AG04449 (cell line): ENCODE results near the gene BCKDK.

Experiments
- CTCF ChIA-PET: fragments of 350-600 bp; formaldehyde crosslinking; extraction: SDS; loops from one replicate; lab custom pipeline; 2021; ENCODE audit warnings: antibody characterized with exemption; lab: Yijun Ruan, JAX
- POLR2A ChIA-PET: fragments of 400-600, 350-600 bp; formaldehyde crosslinking; extraction: SDS; loops from one replicate; lab custom pipeline; 2020; ENCODE audit warnings: antibody characterized with exemption, inconsistent platforms; lab: Yijun Ruan, JAX
- DNase-seq: peaks from one replicate; pipeline ENCODE4 v3.0.0-alpha.2; 2010; ENCODE audit warnings: low read depth, low spot score
- H3K4me3 ChIP-seq: 2 replicates; pipeline ENCODE4 v1.5.1; 2011; ENCODE audit warnings: low read depth, mild to moderate bottlenecking, control low read depth, low read length
- CTCF ChIP-seq: IDR thresholded peaks from one replicate; pipeline ENCODE4 v1.5.1; 2011; ENCODE audit warnings: mild to moderate bottlenecking, moderate library complexity, low read length, control low read depth, inconsistent platforms; ENCODE audit not compliant: insufficient read depth; ENCODE audit errors: missing control alignments

Gene BCKDK

GRCh38 chr16:31063843-31064611 is 44.2 kb upstream of the BCKDK start:
- no peak for DNase-seq
- H3K4me3 ChIP-seq, result no peak overlapping the region
- no peak for TF ChIP-seq CTCF
- ChIA-PET CTCF (interaction anchor here (0.6 to 3.0 kb wide), 4 partner anchors 8 to 81 kb away, joined by 3 to 16 read pairs (median 4); partner anchors contain the start of gene HSD3B7), POLR2A (interaction anchor here (0.9 to 1.9 kb wide), 8 partner anchors 9 to 116 kb away, joined by 3 to 28 read pairs (median 4); partner anchors contain the start of genes FUS, HSD3B7, ZNF646 and ZNF668)

- ChIA-PET CTCF (interaction anchor here (3.0 kb wide), 1 partner anchor 80 kb away, joined by 16 read pairs; the partner anchor contains the start of gene HSD3B7), POLR2A (interaction anchor here (0.6 to 1.9 kb wide), 9 partner anchors 9 to 140 kb away, joined by 3 to 28 read pairs (median 4); partner anchors contain the start of genes FUS, HSD3B7, ZNF646 and ZNF668)
- no peak for TF ChIP-seq CTCF
- no peak overlapping the region for H3K4me3 ChIP-seq
- peak; percentile 82 for DNase-seq
Measured at GRCh38 chr16:31064882-31065461, 43.2 kb upstream of the BCKDK start.

- DNase-seq, result no peak
- H3K4me3 ChIP-seq, result no peak overlapping the region
- no peak for TF ChIP-seq CTCF
- ChIA-PET POLR2A (interaction anchor here (0.6 kb wide), 1 partner anchor 44 kb away, joined by 3 read pairs; no protein-coding TSS in a partner anchor), CTCF (interaction anchor here (0.9 kb wide), 1 partner anchor 83 kb away, joined by 3 read pairs; no protein-coding TSS in a partner anchor)
Measured at GRCh38 chr16:31067342-31067741, 40.8 kb upstream of the BCKDK start.

- ChIA-PET CTCF (interaction anchor here (0.9 to 4.2 kb wide), 5 partner anchors 9 to 109 kb away, joined by 3 to 40 read pairs (median 3); partner anchors contain the start of gene HSD3B7), POLR2A (interaction anchor here (1.0 to 1.3 kb wide), 4 partner anchors 14 to 118 kb away, joined by 3 to 4 read pairs (median 3); no protein-coding TSS in a partner anchor)
Measured at GRCh38 chr16:31071861-31072260, 36.3 kb upstream of the BCKDK start.

GRCh38 chr16:31072540-31073141 is 35.5 kb upstream of the BCKDK start:
- no peak for TF ChIP-seq CTCF
- CTCF ChIA-PET, result interaction anchor here (1.0 to 4.2 kb wide), 4 partner anchors 10 to 110 kb away, joined by 3 to 40 read pairs (median 4); partner anchors contain the start of gene HSD3B7
- peak overlapping the region; percentile 98 for H3K4me3 ChIP-seq
- POLR2A ChIA-PET, result interaction anchor here (1.0 to 2.4 kb wide), 11 partner anchors 8 to 108 kb away, joined by 3 to 28 read pairs (median 5); partner anchors contain the start of genes FUS and HSD3B7
- no peak for DNase-seq

More at GRCh38 chr16:31071861-31072260, 36.3 kb upstream of the BCKDK start:
- no peak for TF ChIP-seq CTCF
- H3K4me3 ChIP-seq, result peak overlapping the region; percentile 98
- DNase-seq, result no peak
